SK-N-SH treated with all-trans-retinoic acid at 6 μM for 48 hours (cell line): ENCODE data around the gene PECR.

Experiments
- ATAC-seq: fragments of 200-7000 bp; cut with Tn5 transposase; 3 replicates; pipeline ENCODE4 v1.9.1; 2020; ENCODE audit warnings: mild to moderate bottlenecking, moderate library complexity
- ARNTL ChIP-seq: fragments of 450-650 bp; formaldehyde crosslinking; IDR thresholded peaks from 2 replicates; pipeline ENCODE4 v1.5.0; 2020; ENCODE audit warnings: low read depth, mild to moderate bottlenecking, moderate library complexity, borderline replicate concordance
- BACH2 ChIP-seq: fragments of 250-450 bp; sonication (Bioruptor Pico); IDR thresholded peaks from 2 replicates; pipeline ENCODE4 v1.9.0; 2021; ENCODE audit warnings: mild to moderate bottlenecking, borderline replicate concordance
- CREB5 ChIP-seq: fragments of 250-450 bp; sonication (Bioruptor Pico); IDR thresholded peaks from 2 replicates; pipeline ENCODE4 v1.5.1; 2020; ENCODE audit warnings: low read depth, mild to moderate bottlenecking, moderate library complexity
- CSDC2 ChIP-seq: fragments of 250-450 bp; sonication (Bioruptor Pico); IDR thresholded peaks from 2 replicates; pipeline ENCODE4 v1.5.0; 2020; ENCODE audit warnings: mild to moderate bottlenecking, moderate library complexity
- CSRNP3 ChIP-seq: fragments of 250-450 bp; sonication (Bioruptor Pico); IDR thresholded peaks from 2 replicates; pipeline ENCODE4 v1.5.1; 2021; ENCODE audit warnings: mild to moderate bottlenecking, moderate library complexity
- ESRRG ChIP-seq: fragments of 250-450 bp; sonication (Bioruptor Pico); IDR thresholded peaks from 2 replicates; pipeline ENCODE4 v1.6.1; 2021; ENCODE audit warnings: mild to moderate bottlenecking
- GLIS3 ChIP-seq: fragments of 250-450 bp; sonication (Bioruptor Pico); IDR thresholded peaks from 2 replicates; pipeline ENCODE4 v1.5.0; 2020; ENCODE audit warnings: mild to moderate bottlenecking, moderate library complexity
- ISL1 ChIP-seq: fragments of 250-450 bp; sonication (Bioruptor Pico); IDR thresholded peaks from 2 replicates; pipeline ENCODE4 v2.1.2; 2022; ENCODE audit warnings: mild to moderate bottlenecking, moderate library complexity
- POU6F1 ChIP-seq: fragments of 250-450 bp; sonication (Bioruptor Pico); IDR thresholded peaks from 2 replicates; pipeline ENCODE4 v1.8.0; 2021; ENCODE audit warnings: low read depth, mild to moderate bottlenecking, moderate library complexity, borderline replicate concordance
- PPARA ChIP-seq: fragments of 250-450 bp; sonication (Bioruptor Pico); IDR thresholded peaks from 2 replicates; pipeline ENCODE4 v1.5.0; 2020; ENCODE audit warnings: mild to moderate bottlenecking, borderline replicate concordance
- RARB ChIP-seq: fragments of 250-450 bp; sonication (Bioruptor Pico); IDR thresholded peaks from 2 replicates; pipeline ENCODE4 v1.8.0; 2021; ENCODE audit warnings: mild to moderate bottlenecking, moderate library complexity
- SNAI2 ChIP-seq: fragments of 250-450 bp; sonication (Bioruptor Pico); IDR thresholded peaks from 2 replicates; pipeline ENCODE4 v1.5.0; 2020; ENCODE audit warnings: mild to moderate bottlenecking, moderate library complexity
- TCF4 ChIP-seq: fragments of 250-450 bp; sonication (Bioruptor Pico); IDR thresholded peaks from 2 replicates; pipeline ENCODE4 v1.8.0; 2021; ENCODE audit warnings: mild to moderate bottlenecking, moderate library complexity, borderline replicate concordance
- TOX ChIP-seq: fragments of 250-450 bp; sonication (Bioruptor Pico); IDR thresholded peaks from 2 replicates; pipeline ENCODE4 v1.8.0; 2021; ENCODE audit warnings: mild to moderate bottlenecking, moderate library complexity, borderline replicate concordance
- TSHZ2 ChIP-seq: fragments of 250-450 bp; sonication (Bioruptor Pico); IDR thresholded peaks from 2 replicates; pipeline ENCODE4 v1.5.0; 2020; ENCODE audit warnings: mild to moderate bottlenecking, moderate library complexity
- ZC3H10 ChIP-seq: fragments of 250-450 bp; sonication (Bioruptor Pico); IDR thresholded peaks from 2 replicates; pipeline ENCODE4 v1.5.1; 2021; ENCODE audit warnings: mild to moderate bottlenecking, moderate library complexity
- ZFP3 ChIP-seq: fragments of 250-450 bp; sonication (Bioruptor Pico); IDR thresholded peaks from 2 replicates; pipeline ENCODE4 v1.5.0; 2020; ENCODE audit warnings: mild to moderate bottlenecking, moderate library complexity
- ZFP30 ChIP-seq: fragments of 450-650 bp; formaldehyde crosslinking; IDR thresholded peaks from 2 replicates; pipeline ENCODE4 v1.5.0; 2022; ENCODE audit warnings: mild to moderate bottlenecking, moderate library complexity
- ZNF565 ChIP-seq: fragments of 450-650 bp; formaldehyde crosslinking; conservative IDR thresholded peaks from 2 replicates; pipeline ENCODE4 v1.5.0; 2020; ENCODE audit warnings: low read depth, mild to moderate bottlenecking, moderate library complexity
- ZNF70 ChIP-seq: fragments of 450-650 bp; formaldehyde crosslinking; IDR thresholded peaks from 2 replicates; pipeline ENCODE4 v1.5.0; 2020; ENCODE audit warnings: mild to moderate bottlenecking, moderate library complexity
- ZNF8 ChIP-seq: fragments of 450-650 bp; formaldehyde crosslinking; IDR thresholded peaks from 2 replicates; pipeline ENCODE4 v1.5.0; 2020; ENCODE audit warnings: mild to moderate bottlenecking, moderate library complexity

The PECR gene

GRCh38 chr2:216082805-216083204 lies 1.2 kb upstream of the PECR start:
- TF ChIP-seq BACH2 (no peak), TOX (CRISPR knock-in tag) (no peak), ZNF565 (CRISPR knock-in tag) (no peak), CSDC2 (CRISPR knock-in tag) (no peak), CREB5 (CRISPR knock-in tag) (no peak), TCF4 (CRISPR knock-in tag) (no peak), GLIS3 (no peak), PPARA (CRISPR knock-in tag) (no peak)
- peak; percentile 24; the same call in 2 of the 3 replicates for ATAC-seq

- ATAC-seq, result peak; percentile 72
- TF ChIP-seq POU6F1 (no peak), TCF4 (CRISPR knock-in tag) (no peak), CSDC2 (CRISPR knock-in tag) (no peak), ZFP3 (no peak), CSRNP3 (CRISPR knock-in tag) (no peak), CREB5 (CRISPR knock-in tag) (no peak), ZC3H10 (no peak), ZFP30 (no peak), GLIS3 (no peak), TSHZ2 (CRISPR knock-in tag) (no peak), ISL1 (CRISPR knock-in tag) (no peak), ZNF8 (no peak), PPARA (CRISPR knock-in tag) (no peak), BACH2 (no peak), ARNTL (CRISPR knock-in tag) (no peak), ESRRG (CRISPR knock-in tag) (no peak)
These were observed 605 bp upstream of the PECR start for GRCh38 chr2:216082117-216082711.

- ATAC-seq, result no peak; the same call in 2 of the 3 replicates
- TF ChIP-seq POU6F1, result no peak
- no peak for TF ChIP-seq ZC3H10
- no peak for TF ChIP-seq SNAI2
- TF ChIP-seq CSDC2 (CRISPR knock-in tag), result no peak
- TF ChIP-seq ZNF70 (CRISPR knock-in tag), result no peak
- TF ChIP-seq ZFP30, result no peak
- TF ChIP-seq RARB (CRISPR knock-in tag), result no peak
- no peak for TF ChIP-seq ZFP3
- no peak for TF ChIP-seq TCF4 (CRISPR knock-in tag)
- TF ChIP-seq CSRNP3 (CRISPR knock-in tag), result no peak
- TF ChIP-seq ZNF565 (CRISPR knock-in tag), result no peak
- TF ChIP-seq ZNF8, result no peak
- no peak for TF ChIP-seq CREB5 (CRISPR knock-in tag)
- no peak for TF ChIP-seq GLIS3
- TF ChIP-seq ESRRG (CRISPR knock-in tag), result no peak
These were observed 597 bp downstream of the PECR start for GRCh38 chr2:216081012-216081411.
